CD14-positive monocyte (primary cell): ENCODE measurements around the gene ARHGAP10. TPM values are rescaled to one million over a fixed set of nuclear protein-coding genes. Genes with fewer than 3 reads are reported as not detected.
A peak's percentile ranks its signal among the peaks of the same experiment; 100 is the strongest.

Experiments
- DNase-seq, 3 donors: peaks; one replicate each; pipeline ENCODE4 v3.0.0-alpha.2; 2011 to 2022
- H2AFZ ChIP-seq: 2 replicates; pipeline ENCODE4 v1.6.0; 2012; ENCODE audit warnings: mild to moderate bottlenecking, low read depth, low read length, inconsistent platforms; ENCODE audit not compliant: insufficient read depth, poor library complexity, severe bottlenecking
- H3K27ac ChIP-seq, 2 donors: 1 replicate in 1 of 2; 2 replicates in 1 of 2; pipeline ENCODE4 v1.5.1; 2012 to 2013; ENCODE audit warnings: low read length in 2 of 2, control low read depth in 1 of 2, inconsistent platforms in 1 of 2, low read depth in 1 of 2, mild to moderate bottlenecking in 1 of 2
- H3K27me3 ChIP-seq, 2 donors: one replicate each; pipeline versions ENCODE4 v1.6.0 to v1.6.1; 2011 to 2013; ENCODE audit warnings: low read length in 2 of 2; ENCODE audit not compliant: control insufficient read depth in 2 of 2, insufficient read depth in 2 of 2
- H3K36me3 ChIP-seq, 2 donors: replicated peaks in 1 of 2; 1 replicate in 1 of 2; 2 replicates in 1 of 2; pipeline versions ENCODE4 v1.5.1 to v1.6.1; 2012 to 2013; ENCODE audit warnings: low read length in 2 of 2, control low read depth in 1 of 2, inconsistent platforms in 1 of 2, mild to moderate bottlenecking in 1 of 2; ENCODE audit not compliant: insufficient read depth in 2 of 2, control insufficient read depth in 1 of 2
- H3K4me1 ChIP-seq, 2 donors: 1 replicate in 1 of 2; 2 replicates in 1 of 2; pipeline versions ENCODE4 v1.5.1 to v1.6.1; 2012 to 2013; ENCODE audit warnings: low read length in 2 of 2, control low read depth in 1 of 2, inconsistent platforms in 1 of 2, mild to moderate bottlenecking in 1 of 2, moderate library complexity in 1 of 2; ENCODE audit not compliant: insufficient read depth in 2 of 2, control insufficient read depth in 1 of 2
- H3K4me2 ChIP-seq: replicated peaks from 2 replicates; pipeline ENCODE3; 2012; ENCODE audit warnings: low read length, moderate library complexity, mild to moderate bottlenecking; ENCODE audit not compliant: poor library complexity, severe bottlenecking; ENCODE audit errors: extremely low read depth
- H3K4me3 ChIP-seq, 3 experiments: fragments of 200-600 bp in 1 of 3; sonication (generic) in 1 of 3; replicated peaks in 1 of 3; 1 replicate in 2 of 3; 2 replicates in 1 of 3; pipeline ENCODE4 v1.5.1; 2011 to 2013; ENCODE audit warnings: low read length in 3 of 3, mild to moderate bottlenecking in 3 of 3, control low read depth in 2 of 3, low read depth in 2 of 3, inconsistent platforms in 1 of 3, moderate library complexity in 1 of 3
- H3K79me2 ChIP-seq: 2 replicates; pipeline ENCODE4 v1.6.0; 2012; ENCODE audit warnings: mild to moderate bottlenecking, control low read depth, inconsistent platforms, low read length, moderate library complexity; ENCODE audit not compliant: insufficient read depth
- H3K9ac ChIP-seq: 2 replicates; pipeline ENCODE4 v1.6.0; 2017; ENCODE audit warnings: low read length, mild to moderate bottlenecking; ENCODE audit not compliant: insufficient read depth, poor library complexity, severe bottlenecking
- H3K9me3 ChIP-seq, 2 donors: replicated peaks in 1 of 2; 1 replicate in 1 of 2; 2 replicates in 1 of 2; pipeline versions ENCODE4 v1.5.1 to v1.6.1; 2012 to 2013; ENCODE audit warnings: low read length in 2 of 2, control low read depth in 1 of 2; ENCODE audit not compliant: control insufficient read depth in 1 of 2, insufficient read depth in 1 of 2
- H4K20me1 ChIP-seq: 2 replicates; pipeline ENCODE4 v1.6.0; 2012; ENCODE audit warnings: mild to moderate bottlenecking, low read length, control low read depth, moderate library complexity; ENCODE audit not compliant: insufficient read depth
- H3K27ac Mint-ChIP-seq, 7 donors: one replicate each; pipeline ENCODE4 v1.8.0; 2020; ENCODE audit warnings: mild to moderate bottlenecking in 7 of 7, mixed read lengths in 7 of 7, moderate library complexity in 6 of 7, inconsistent platforms in 2 of 7
- H3K27me3 Mint-ChIP-seq, 3 donors: one replicate each; pipeline ENCODE4 v1.8.0; 2021 to 2022; ENCODE audit warnings: low read depth in 3 of 3, mild to moderate bottlenecking in 3 of 3, mixed read lengths in 3 of 3, moderate library complexity in 3 of 3, inconsistent platforms in 1 of 3
- H3K36me3 Mint-ChIP-seq, 2 donors: one replicate each; pipeline ENCODE4 v1.8.0; 2020; ENCODE audit warnings: mixed read lengths in 2 of 2, inconsistent platforms in 1 of 2, mild to moderate bottlenecking in 1 of 2
- H3K4me1 Mint-ChIP-seq: one replicate; pipeline ENCODE4 v1.8.0; 2020; ENCODE audit warnings: mild to moderate bottlenecking, mixed read lengths
- H3K4me3 Mint-ChIP-seq, 2 donors: one replicate each; pipeline ENCODE4 v1.8.0; 2020; ENCODE audit warnings: mild to moderate bottlenecking in 2 of 2, mixed read lengths in 2 of 2, moderate library complexity in 1 of 2
- H3K9me3 Mint-ChIP-seq, 7 donors: one replicate each; pipeline ENCODE4 v1.8.0; 2020 to 2022; ENCODE audit warnings: mixed read lengths in 7 of 7, mild to moderate bottlenecking in 6 of 7, moderate library complexity in 6 of 7, inconsistent platforms in 2 of 7
- WGBS: methylation state at CpG from one replicate; pipeline ENCODE4 v1.1.5; 2013; ENCODE audit warnings: missing lambda C conversion rate; ENCODE audit not compliant: insufficient coverage; 5-methylcytosine and 5-hydroxymethylcytosine counted together
- intact Hi-C, 2 donors: fragments of 100-400 bp; cut with micrococcal nuclease; formaldehyde crosslinking; loops; one replicate each; pipeline versions ENCODE4 v1.15.0 to v1.15.1; 2023
- polyA plus RNA-seq, 3 donors: library from polyadenylated mRNA; depleted of rRNA in 1 of 3; unstranded in 2 of 3; stranded (reverse) in 1 of 3; fragments of 300-500 nt in 2 of 3; fragments of >200 nt in 1 of 3; fragmentation: Illumina TruSeq in 2 of 3; gene quantifications; 1 replicate in 2 of 3; 2 replicates in 1 of 3; pipeline ENCODE4 v1.2.3, GENCODE V29; 2012 to 2021
- TF ChIP-seq, protein P1 (sequence below): fragments of 200-600 bp; IDR thresholded peaks from one replicate; pipeline ENCODE4 v1.8.0; 2022; ENCODE audit warnings: antibody characterized with exemption, mild to moderate bottlenecking

The ARHGAP10 gene
- polyA plus RNA-seq, 3 donors = 1.7 to 4.3 (median 3.0) TPM

DNA sequence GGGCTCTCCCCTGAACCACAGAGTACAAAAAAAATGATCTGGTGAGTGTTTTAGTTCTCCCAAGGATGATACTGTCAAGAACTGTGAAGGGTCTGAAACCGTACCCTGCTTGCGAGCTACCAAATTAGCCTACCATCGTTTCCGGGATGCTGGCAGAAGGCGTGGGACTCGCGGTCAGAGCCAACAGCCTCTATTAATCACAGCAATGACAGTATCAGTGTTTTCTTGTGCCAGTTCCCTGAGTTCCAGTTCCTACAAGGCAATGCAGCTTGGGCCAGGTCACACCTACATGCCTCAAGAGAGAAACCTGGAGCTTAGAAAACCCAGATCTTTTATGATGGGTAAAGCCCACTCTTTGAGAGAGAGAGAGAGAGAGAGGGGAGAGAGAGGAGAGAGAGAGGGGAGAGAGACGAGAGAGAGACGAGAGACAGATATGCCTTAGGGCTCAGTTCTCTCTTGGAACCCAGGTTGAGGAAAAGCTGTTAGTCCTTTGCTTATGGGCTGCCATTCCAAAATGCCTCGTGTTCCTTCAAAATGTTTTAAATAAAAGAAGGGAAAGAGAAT is 327.8 kb downstream of the ARHGAP10 start:
- H3K79me2 ChIP-seq = no peaks in the 10 kb centered on the region
- no peak overlapping the region for H3K27ac ChIP-seq
- peaks cover 0 to 3% (median 3%) of the 10 kb centered on the region in 3 donors for H3K27me3 Mint-ChIP-seq
- H3K4me1 Mint-ChIP-seq = peaks cover 30% of the 10 kb centered on the region
- H3K9me3 Mint-ChIP-seq = no peaks in the 10 kb centered on the region
- intact Hi-C loops = loop anchor here (5.0 to 10.0 kb wide), 2 partner anchors 385 to 1203 kb away; partner anchors contain the start of gene NR3C2 (in 1 of the 2)
- DNase-seq = no peak
- peaks cover under 1 to 6% of the 10 kb centered on the region in 2 donors for H3K36me3 Mint-ChIP-seq
- H3K9me3 ChIP-seq = no peaks in the 10 kb centered on the region
- no peaks in the 10 kb centered on the region for H3K27me3 ChIP-seq
- TF ChIP-seq, protein P1, sequence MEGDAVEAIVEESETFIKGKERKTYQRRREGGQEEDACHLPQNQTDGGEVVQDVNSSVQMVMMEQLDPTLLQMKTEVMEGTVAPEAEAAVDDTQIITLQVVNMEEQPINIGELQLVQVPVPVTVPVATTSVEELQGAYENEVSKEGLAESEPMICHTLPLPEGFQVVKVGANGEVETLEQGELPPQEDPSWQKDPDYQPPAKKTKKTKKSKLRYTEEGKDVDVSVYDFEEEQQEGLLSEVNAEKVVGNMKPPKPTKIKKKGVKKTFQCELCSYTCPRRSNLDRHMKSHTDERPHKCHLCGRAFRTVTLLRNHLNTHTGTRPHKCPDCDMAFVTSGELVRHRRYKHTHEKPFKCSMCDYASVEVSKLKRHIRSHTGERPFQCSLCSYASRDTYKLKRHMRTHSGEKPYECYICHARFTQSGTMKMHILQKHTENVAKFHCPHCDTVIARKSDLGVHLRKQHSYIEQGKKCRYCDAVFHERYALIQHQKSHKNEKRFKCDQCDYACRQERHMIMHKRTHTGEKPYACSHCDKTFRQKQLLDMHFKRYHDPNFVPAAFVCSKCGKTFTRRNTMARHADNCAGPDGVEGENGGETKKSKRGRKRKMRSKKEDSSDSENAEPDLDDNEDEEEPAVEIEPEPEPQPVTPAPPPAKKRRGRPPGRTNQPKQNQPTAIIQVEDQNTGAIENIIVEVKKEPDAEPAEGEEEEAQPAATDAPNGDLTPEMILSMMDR = no peak
- no peaks in the 10 kb centered on the region for H4K20me1 ChIP-seq
- WGBS = 88% methylated on average over 9 of the region's 10 CpGs
- no peak overlapping the region for H3K4me3 Mint-ChIP-seq
- H3K4me2 ChIP-seq = no peak overlapping the region
- H3K36me3 ChIP-seq = peaks cover 0 to 4% of the 10 kb centered on the region in 2 donors
- H3K4me1 ChIP-seq = peaks cover 9 to 17% of the 10 kb centered on the region in 2 donors
- H3K4me3 ChIP-seq = no peak overlapping the region
- H3K27ac Mint-ChIP-seq = peak overlapping the region in 1 of 7 donors; percentile 69
- H2AFZ ChIP-seq = no peak overlapping the region
- H3K9ac ChIP-seq = no peak overlapping the region

DNA sequence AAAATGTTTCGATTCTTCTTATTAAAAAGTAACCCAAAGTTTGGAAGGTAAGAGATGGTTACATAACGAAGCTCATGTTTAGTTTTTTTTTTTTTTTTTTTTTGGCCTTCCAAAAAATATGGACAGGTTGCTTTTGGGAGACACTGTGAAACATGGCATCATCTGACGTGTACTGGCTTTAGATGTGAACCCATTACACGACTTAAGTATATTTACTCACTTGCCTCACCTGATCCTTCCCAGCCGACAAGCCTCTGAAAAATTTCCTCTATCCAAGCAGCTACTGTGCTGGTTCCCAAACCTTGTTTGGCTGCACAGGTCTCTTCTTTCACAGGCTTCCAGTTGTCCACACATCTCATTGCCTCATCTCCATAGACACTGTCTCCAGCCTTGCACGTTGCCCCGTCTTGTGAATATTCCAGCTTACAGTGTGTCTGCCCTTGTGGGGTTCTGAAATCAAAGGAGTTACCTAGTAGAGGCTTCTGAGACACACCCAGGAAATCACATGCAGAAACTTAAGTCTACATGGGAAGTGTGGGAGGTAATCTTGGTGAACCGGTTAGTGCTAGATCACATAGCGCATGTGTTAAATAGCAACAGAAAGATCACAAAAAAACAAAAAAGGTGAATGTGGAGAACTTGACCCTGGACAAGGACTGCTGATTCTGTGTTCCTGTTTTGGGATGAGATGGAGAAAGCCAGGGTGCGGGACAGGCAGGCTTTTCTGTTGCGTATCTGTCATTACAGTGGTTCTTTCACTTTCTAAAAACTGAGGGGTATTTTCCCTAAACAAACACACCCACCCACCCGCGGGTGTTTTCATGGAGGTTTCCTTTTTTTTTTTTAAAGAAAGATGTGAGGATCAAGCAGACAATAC is 328.6 kb downstream of the ARHGAP10 start:
- H2AFZ ChIP-seq = no peak overlapping the region
- no peak overlapping the region for H3K4me2 ChIP-seq
- H3K4me1 ChIP-seq = peaks cover 7 to 15% of the 10 kb centered on the region in 2 donors
- Mint-ChIP-seq H3K4me1 (peaks cover 28% of the 10 kb centered on the region), H3K4me3 (no peak overlapping the region), H3K27me3 (peaks cover 0 to 3% (median 3%) of the 10 kb centered on the region in 3 donors), H3K9me3 (no peaks in the 10 kb centered on the region), H3K36me3 (peaks cover 7 to 14% of the 10 kb centered on the region in 2 donors), H3K27ac (no peak overlapping the region)
- no peaks in the 10 kb centered on the region for H3K9me3 ChIP-seq
- DNase-seq = no peak
- H3K9ac ChIP-seq = no peak overlapping the region
- H3K4me3 ChIP-seq = no peak overlapping the region
- H3K27me3 ChIP-seq = no peaks in the 10 kb centered on the region
- 90% methylated on average over 5 of the region's 13 CpGs for whole genome bisulfite sequencing
- H3K27ac ChIP-seq = no peak overlapping the region
- no peaks in the 10 kb centered on the region for H4K20me1 ChIP-seq
- intact Hi-C loops = loop anchor here in 1 of 2 donors (10.0 kb wide), 1 partner anchor 384 kb away; the partner anchor contains the start of gene NR3C2
- H3K36me3 ChIP-seq = peaks cover 0 to 12% of the 10 kb centered on the region in 2 donors
- H3K79me2 ChIP-seq = no peaks in the 10 kb centered on the region
- TF ChIP-seq, protein P1 = no peak
